ENCODE data around the gene SOX13. TPM values are rescaled to one million over a fixed set of nuclear protein-coding genes. Genes with fewer than 3 reads are reported as not detected.
"Not testable (repeated sequence)": the region's sequence is repeated elsewhere in the genome, so short reads cannot be mapped to it uniquely, and the experiment has no call there.

The SOX13 gene
- total RNA-seq, 2 donors from 2014 or later: 91.9 to 95.9 TPM

- Histone ChIP-seq H3K36me3 (no peaks in the 10 kb centered on the region), H3K27ac (no peak overlapping the region), H3K4me1 (replicated peaks) (peaks cover 17% of the 10 kb centered on the region), H3K9me3 (no peaks in the 10 kb centered on the region), H3K27me3 (replicated peaks; ENCODE audit: insufficient read depth) (no peaks in the 10 kb centered on the region), H3K4me3 (no peak overlapping the region)
- intact Hi-C loops (cut with DNase I): no loop called here
- TF ChIP-seq CTCF (IDR thresholded peaks at IDR 0.05) (no peak), POLR2A (IDR thresholded peaks at IDR 0.05) (no peak), POLR2AphosphoS5 (IDR thresholded peaks at IDR 0.05) (no peak)
- no peak for DNase-seq (ENCODE audit: low spot score)
- WGBS: 75% methylated on average over 15 of the region's 15 CpGs
These were observed 22.1 kb downstream of the SOX13 start for GRCh38 chr1:204094856-204095634.

- Histone ChIP-seq H3K27me3 (replicated peaks; ENCODE audit: insufficient read depth) (no peaks in the 10 kb centered on the region), H3K27ac (no peak overlapping the region), H3K36me3 (no peaks in the 10 kb centered on the region), H3K4me3 (no peak overlapping the region), H3K9me3 (no peaks in the 10 kb centered on the region), H3K4me1 (replicated peaks) (peaks cover 19% of the 10 kb centered on the region)
- intact Hi-C loops (cut with DNase I): no loop called here
- no peak for DNase-seq (ENCODE audit: low spot score)
- 79% methylated on average over 3 of the region's 3 CpGs for WGBS
- no peak for TF ChIP-seq POLR2A (IDR thresholded peaks at IDR 0.05)
- TF ChIP-seq POLR2AphosphoS5 (IDR thresholded peaks at IDR 0.05): no peak
- no peak for TF ChIP-seq CTCF (IDR thresholded peaks at IDR 0.05)
These were observed 24.0 kb downstream of the SOX13 start for GRCh38 chr1:204096931-204097330.

- TF ChIP-seq POLR2A (IDR thresholded peaks at IDR 0.05) (no peak), CTCF (IDR thresholded peaks at IDR 0.05) (no peak), POLR2AphosphoS5 (IDR thresholded peaks at IDR 0.05) (no peak)
- 85% methylated on average over 4 of the region's 4 CpGs for WGBS
- no peak for DNase-seq (ENCODE audit: low spot score)
- intact Hi-C loops (cut with DNase I): no loop called here
- H3K27ac ChIP-seq: no peak overlapping the region
- H3K9me3 ChIP-seq: no peaks in the 10 kb centered on the region
- H3K4me3 ChIP-seq: no peak overlapping the region
- no peaks in the 10 kb centered on the region for H3K27me3 ChIP-seq (replicated peaks; ENCODE audit: insufficient read depth)
- H3K4me1 ChIP-seq (replicated peaks): peaks cover 27% of the 10 kb centered on the region
- H3K36me3 ChIP-seq: no peaks in the 10 kb centered on the region
These were observed 25.8 kb downstream of the SOX13 start for GRCh38 chr1:204098683-204099082.

- DNase-seq (ENCODE audit: low spot score); H3K4me3 ChIP-seq; H3K27ac ChIP-seq; H3K27me3 ChIP-seq (replicated peaks; ENCODE audit: insufficient read depth); H3K36me3 ChIP-seq; H3K9me3 ChIP-seq; intact Hi-C loops (cut with DNase I): not testable (repeated sequence)
- peaks cover 34% of the 10 kb centered on the region for H3K4me1 ChIP-seq (replicated peaks)
- 79% methylated on average over 2 of the region's 2 CpGs for WGBS
These were observed 26.8 kb downstream of the SOX13 start for GRCh38 chr1:204099754-204100153.

GRCh38 chr1:204102029-204102611, 29.2 kb downstream of the SOX13 start:
- no peak overlapping the region for H3K27ac ChIP-seq
- intact Hi-C loops (cut with DNase I): no loop called here

More at GRCh38 chr1:204102029-204102611, 29.2 kb downstream of the SOX13 start:
- no peaks in the 10 kb centered on the region for H3K36me3 ChIP-seq
- TF ChIP-seq POLR2A (IDR thresholded peaks at IDR 0.05) (no peak), CTCF (IDR thresholded peaks at IDR 0.05) (no peak), POLR2AphosphoS5 (IDR thresholded peaks at IDR 0.05) (no peak)
- peaks cover 34% of the 10 kb centered on the region for H3K4me1 ChIP-seq (replicated peaks)
- WGBS: 56% methylated on average over 13 of the region's 13 CpGs
- H3K27me3 ChIP-seq (replicated peaks; ENCODE audit: insufficient read depth): no peaks in the 10 kb centered on the region
- H3K9me3 ChIP-seq: no peaks in the 10 kb centered on the region
- H3K4me3 ChIP-seq: no peak overlapping the region
- no peak for DNase-seq (ENCODE audit: low spot score)
